SW480 (cell line): ENCODE data around the gene ASB13.
A peak's percentile ranks its signal among the peaks of the same experiment; 100 is the strongest.
"Not testable (repeated sequence)": the region's sequence is repeated elsewhere in the genome, so short reads cannot be mapped to it uniquely, and the experiment has no call there.

ENCODE experiments used
- DNase-seq: peaks from one replicate; pipeline ENCODE4 v3.0.0-alpha.2; 2016; ENCODE audit warnings: low spot score

Gene ASB13

GRCh38 chr10:5623081-5623748, 43.2 kb downstream of the ASB13 start:
- DNase-seq: peak; percentile 79

DNA sequence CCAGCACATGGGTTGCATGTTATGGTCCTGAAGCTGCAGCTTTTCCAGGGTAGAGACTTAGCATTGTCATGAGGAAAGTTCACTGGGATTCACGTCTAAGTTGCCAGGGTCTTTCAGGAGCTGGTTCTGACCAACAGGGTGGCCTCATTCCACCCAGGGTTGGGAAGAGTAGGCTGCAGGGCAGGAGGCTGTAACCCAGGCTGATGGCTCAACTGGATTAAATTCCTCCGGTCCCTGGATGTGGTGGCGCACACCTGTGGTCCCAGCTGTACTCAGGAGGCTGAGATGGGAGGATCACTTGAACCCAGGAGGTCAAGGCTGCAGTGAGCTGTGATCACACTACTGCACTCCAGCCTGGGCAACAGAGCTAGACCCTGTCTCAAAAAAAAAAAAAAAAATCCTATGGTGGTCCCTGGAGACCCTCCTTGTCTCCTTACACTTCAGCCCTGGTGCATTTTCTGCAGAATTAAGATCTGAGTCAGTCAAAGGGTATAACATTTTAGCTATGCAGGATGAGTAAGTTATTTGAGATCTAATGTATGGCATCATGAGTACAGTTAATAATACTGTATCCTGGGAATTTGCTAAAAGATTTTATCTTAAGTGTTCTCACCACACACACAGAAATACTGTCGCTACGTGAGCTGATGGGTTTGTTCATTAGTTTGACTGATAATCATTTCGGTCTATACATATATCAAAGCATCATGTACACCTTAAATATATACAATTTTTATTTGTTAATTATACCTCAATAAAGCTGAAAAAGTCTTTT, 44.0 kb downstream of the ASB13 start:
- DNase-seq: no peak

- DNase-seq: not testable (repeated sequence)
Observed at GRCh38 chr10:5621371-5621770, 45.0 kb downstream of the ASB13 start.

- DNase-seq: no peak
Observed at GRCh38 chr10:5620966-5621365, 45.4 kb downstream of the ASB13 start.

DNA sequence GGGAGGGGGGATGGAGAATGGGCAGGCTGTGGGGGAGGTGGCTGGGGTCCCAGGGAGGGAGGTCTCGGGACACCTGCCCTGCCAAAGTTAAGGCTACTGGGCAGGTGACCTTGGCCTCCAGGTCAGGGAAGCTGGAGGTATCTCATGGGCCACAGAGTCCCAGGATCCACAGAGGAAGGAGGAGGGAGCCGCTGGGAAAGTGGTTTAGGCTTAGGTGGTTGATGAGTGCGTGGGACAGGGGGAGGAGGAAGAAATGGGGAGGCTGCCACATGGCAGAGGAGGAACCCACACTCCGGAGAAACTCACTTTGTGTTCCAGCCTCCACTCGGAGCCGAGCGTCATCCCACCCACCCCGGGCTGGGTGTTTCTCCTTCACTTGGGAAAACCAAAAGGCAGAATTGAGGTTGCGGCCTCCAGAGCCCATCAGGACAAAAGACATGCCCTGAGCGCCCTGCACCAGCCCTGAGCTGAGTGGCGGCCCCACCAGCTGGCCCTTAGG, 46.1 kb downstream of the ASB13 start:
- DNase-seq: no peak

GRCh38 chr10:5619362-5620211, 46.8 kb downstream of the ASB13 start:
- peak; percentile 69 for DNase-seq

DNA sequence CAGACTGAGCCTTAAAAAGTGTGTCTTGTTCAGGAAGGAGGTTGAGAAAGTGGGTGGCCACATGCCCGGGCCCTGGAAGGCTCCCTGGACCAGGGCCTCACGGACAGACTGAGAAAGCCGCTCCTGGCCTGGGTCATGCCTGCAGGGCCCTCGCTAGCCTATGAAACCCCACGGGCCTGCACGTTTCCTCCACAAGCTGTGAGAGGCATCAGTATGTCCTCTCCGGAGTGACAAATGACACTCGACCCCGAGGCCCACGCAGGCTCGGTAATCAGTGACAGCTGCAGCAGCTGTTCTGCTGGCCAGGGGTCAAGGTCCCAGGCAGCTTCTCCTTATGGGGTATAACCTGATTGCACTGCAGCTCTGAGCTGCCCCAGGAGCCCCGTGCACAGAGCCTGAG, 47.6 kb downstream of the ASB13 start:
- no peak for DNase-seq

- DNase-seq: peak; percentile 84
Observed at GRCh38 chr10:5618042-5618441, 48.4 kb downstream of the ASB13 start.

GRCh38 chr10:5617521-5617920, 48.9 kb downstream of the ASB13 start:
- DNase-seq: no peak

DNA sequence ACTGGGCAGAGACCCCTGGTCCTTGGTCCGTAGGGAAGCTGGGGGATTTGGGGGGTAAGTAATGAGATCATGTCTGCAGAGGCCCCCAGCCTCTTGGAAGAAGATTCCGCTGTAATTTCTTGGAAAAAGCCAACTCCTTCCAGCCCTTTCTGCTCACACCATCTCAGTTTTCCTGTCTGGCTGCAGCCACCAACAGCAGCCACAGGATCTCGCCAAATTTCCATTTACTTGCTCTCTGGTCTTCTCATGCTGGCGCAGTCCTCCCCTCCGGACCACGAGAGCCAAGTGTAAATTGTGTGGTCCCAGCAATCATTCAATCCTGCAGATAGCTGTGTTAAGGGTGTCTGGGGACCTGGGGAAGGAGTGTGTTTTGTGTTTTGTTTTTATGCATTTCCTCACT, 49.6 kb downstream of the ASB13 start:
- no peak for DNase-seq

GRCh38 chr10:5616046-5616445, 50.3 kb downstream of the ASB13 start:
- no peak for DNase-seq

GRCh38 chr10:5615316-5615715, 51.1 kb downstream of the ASB13 start:
- no peak for DNase-seq

DNA sequence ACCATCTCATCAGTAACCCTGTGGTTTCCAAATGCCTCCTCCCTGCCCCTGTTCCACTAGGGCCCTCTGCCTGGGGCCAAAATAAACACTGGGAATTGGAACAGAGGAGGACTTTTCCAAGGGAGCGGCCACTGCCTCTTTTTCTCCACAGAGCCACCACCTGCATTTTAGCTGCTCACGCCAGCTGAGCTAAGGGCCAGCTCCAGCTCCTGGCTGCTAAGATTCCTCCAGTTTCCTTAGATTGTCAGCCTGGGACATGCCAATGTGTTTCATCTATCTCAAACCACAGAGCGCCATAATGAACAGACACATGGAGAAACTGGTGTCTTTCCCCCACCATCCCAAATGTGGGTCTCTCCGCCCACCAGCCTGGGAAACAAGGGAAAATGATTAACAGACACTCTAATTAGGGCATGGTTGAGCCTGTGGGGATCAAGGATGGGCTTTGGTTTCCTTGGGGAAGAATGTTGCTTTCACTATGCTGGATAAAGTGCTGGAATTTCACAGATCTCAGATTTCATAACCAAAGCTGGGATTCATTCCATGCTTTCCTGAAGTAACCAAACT, 52.2 kb downstream of the ASB13 start:
- peak; percentile 48 for DNase-seq

GRCh38 chr10:5613481-5614154, 52.8 kb downstream of the ASB13 start:
- no peak for DNase-seq

DNA sequence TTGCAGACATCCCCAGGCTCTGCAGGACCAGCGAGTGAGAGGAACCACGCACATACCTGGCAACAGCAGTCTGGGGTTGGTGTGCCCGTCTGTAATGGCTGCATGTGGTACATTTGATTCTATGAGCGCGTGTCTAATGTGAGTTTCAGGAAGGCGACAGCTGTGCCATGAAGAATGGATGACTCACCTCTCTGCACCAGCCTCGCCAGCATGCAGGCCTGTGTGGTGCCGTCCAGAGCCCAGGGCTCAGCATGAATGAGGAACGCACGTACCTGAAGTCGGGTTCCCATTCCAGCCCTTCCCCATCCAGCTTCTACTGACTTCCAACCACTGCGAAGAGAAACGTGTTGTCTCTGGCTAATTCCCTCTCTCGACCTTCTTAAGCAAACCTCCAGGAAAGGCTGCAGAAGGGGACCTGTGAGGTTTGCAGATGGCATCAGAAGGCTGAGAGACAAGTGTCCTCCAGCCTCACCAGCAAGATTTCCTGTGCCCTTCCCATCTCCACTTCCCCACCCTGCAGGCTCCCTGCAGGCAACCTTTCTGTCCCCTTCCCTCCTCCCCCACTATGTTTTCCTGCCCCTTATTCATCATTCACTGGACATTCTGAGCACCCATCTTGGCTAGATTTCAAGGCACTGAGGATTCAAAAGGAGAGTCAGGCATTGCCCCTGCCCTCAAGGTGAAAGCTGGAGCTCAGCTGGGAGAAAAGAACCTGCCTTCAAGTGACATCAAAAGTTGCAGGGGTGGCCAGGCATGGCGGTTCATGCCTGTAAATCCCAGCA, 54.3 kb downstream of the ASB13 start:
- DNase-seq: peak; percentile 93

GRCh38 chr10:5609952-5610616, 56.3 kb downstream of the ASB13 start:
- peak; percentile 70 for DNase-seq

DNA sequence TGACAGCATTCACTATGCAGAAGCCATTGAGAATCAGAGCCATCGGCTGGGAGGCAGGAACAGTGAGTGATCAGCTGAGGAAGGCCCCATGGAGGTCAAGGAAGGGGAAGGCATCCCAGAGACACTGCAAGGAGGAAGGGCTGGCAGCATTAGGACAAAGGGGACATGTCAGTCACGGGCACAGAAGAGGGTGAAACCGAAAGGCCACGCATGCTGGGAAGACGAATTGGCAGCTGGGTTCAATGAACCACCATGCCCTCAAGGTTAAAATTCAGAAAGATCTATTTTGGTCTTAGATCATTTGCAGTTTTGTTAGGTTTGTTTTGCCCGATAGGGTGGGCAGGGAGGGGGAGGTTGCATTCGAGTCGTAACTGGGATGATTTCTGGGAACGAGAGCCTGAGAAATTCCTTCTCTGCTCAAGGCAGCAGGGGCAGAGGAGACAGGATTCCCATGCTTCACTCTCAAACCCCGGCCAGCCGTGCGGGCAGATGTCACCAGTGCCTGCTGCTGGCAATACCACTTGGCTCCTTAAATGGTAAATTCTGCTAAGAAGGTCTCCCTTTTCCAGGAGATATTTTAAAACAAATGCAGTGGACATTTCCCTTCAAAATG, 57.7 kb downstream of the ASB13 start:
- DNase-seq: no peak

DNA sequence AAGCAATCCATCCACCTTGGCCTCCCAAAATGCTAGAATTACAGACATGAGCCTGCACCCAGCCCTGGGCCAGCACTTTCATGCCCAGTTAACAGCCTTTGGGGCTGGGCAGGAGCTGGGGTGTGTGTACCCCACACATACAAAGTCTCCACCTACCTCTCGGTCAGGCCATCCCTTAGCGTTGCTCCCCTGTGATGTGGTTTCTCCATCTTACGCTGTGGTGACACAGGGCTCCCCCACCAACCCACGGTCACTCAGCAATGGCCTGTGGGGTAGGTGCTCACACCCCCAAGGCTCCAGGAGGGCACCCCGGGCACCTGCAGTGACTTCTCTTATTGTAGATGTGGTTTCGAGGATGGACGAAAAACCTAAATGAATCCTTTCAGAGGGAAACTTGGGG, 58.8 kb downstream of the ASB13 start:
- DNase-seq: no peak

DNA sequence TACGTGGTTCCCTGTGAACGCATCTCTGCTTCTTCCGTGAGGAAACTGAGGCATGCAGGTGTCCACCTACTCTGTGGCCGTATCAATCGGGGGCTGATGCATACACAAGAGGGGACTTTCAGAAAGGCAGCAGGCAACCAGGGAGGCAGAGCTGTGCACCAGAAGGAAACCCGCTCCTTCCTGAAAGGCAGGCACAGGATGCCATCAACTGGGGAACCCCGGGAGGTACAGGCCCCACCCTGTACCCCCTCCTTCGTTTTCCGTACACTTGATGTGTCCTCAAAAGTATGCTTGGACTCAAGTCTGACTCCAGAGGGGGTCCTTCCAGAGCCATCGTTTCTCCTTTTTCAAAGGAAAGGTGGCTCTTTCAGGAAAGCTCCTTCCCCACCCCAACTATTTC, 59.5 kb downstream of the ASB13 start:
- no peak for DNase-seq

GRCh38 chr10:5606321-5606720, 60.1 kb downstream of the ASB13 start:
- DNase-seq: no peak
